IPS-NIHi11 (cell line): ENCODE data around the gene HSPB3.
"Not testable (repeated sequence)": the region's sequence is repeated elsewhere in the genome, so short reads cannot be mapped to it uniquely, and the experiment has no call there.

Experiments used
- DNase-seq: peaks from one replicate; pipeline ENCODE4 v3.0.0; 2012; ENCODE audit warnings: mixed read lengths, low spot score

HSPB3 gene

DNA sequence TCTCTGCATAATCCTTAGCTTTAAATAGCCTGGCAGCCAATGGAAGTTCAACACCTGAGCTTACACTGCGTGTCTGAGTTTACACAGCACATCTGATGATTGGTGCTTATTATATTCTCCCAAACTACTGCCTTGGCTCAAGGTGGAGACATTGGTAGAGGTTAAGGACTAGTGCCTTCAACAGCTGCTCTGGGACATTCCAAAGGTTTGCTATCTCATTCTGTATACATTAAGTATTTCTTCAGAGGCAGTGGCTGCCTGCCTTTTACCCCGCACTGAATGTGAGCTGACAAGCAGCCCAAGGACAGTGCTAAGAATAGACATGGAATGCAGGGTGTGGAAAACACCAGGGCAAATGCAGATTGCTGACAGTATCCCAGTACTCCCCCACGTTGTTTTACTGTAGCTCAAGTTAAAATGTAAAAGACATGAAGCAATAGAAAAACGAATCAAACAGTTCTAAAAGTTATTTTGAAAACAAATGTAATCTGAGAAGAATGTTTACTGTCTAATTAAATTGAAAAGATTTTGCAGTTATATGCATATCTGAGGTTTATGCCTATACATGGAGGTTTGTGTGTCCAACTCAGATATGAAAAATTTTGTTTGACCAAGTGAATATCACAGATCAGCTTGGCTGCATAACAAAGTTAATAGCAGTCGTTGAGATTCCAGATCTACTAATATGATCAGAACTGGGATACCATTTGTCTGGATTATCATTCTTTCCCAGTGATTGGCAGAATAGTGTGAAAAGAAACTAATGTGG is 1.8 kb downstream of the HSPB3 start:
- DNase-seq: peak; percentile 49

DNA sequence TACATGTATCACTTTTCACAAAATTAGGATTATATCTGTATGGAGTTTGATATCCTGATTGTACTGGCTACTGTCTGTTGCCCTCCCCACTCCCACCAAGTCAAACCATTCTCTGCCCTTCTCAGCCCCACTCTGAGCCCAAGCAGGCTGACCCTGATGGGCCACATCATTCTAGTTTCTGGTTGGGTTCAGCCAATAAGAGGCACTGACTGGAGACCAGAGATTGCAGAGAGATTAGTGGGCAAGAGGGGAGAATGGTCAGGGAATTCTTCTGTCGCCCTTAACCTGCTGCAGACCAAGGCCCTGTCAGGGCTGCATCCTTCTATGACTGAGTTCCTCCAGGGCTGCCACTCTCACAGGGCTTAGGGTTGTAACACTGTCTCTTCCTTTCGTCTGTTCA is 2.7 kb downstream of the HSPB3 start:
- no peak for DNase-seq

DNA sequence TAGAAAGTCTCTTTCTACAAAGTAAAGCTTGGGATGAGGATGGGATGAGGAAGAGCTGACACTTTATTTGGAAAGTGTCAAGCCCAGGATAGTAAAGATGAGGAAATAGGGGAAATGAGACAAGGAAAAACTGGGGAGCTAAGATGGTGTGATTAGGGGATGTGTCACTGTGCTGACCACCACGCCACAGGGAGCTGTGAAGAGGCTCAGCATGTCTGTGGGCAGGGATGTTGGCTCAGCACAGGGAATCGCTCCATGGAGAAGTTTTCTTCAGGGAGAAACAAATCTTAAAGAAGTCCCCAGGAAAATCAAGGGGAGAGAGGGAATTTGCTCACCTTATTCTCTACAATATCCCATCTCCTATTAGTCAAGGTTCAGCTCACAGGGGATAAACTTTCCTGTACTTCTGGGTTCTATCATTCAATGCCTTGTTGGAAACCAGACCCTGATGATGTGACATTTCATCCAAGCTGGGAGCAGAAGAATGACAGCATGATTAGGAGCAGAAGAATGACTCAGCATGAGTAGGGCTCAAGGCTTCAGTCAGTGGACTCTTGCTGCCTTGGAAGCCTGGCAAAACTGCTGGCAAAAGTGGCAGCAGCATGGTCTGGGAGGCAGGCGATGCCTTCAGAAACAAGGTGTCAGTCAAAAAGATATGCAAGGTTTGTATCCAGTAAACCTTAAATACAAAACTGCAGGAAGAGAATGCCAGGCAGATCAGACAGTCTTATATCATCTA is 4.9 kb downstream of the HSPB3 start:
- no peak for DNase-seq

DNA sequence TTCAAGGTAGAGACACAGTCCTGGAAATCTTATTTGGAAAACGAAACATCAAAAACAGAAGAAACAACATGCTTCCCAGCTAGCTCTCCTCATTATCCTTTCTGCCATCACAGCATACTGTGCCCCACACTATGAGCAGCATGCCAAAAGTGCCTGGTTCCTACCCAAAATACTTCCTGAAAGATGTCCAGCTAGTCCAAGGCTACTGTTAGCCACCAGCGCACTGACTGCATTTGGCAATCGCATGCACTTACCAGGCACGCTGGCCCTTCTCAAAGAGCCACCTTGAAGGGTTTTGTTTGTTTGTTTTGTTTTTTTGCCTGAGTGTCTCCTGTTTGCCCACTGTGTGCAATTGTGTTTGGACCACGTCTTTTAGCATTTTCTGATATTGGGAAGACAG is 6.8 kb downstream of the HSPB3 start:
- DNase-seq: no peak

DNA sequence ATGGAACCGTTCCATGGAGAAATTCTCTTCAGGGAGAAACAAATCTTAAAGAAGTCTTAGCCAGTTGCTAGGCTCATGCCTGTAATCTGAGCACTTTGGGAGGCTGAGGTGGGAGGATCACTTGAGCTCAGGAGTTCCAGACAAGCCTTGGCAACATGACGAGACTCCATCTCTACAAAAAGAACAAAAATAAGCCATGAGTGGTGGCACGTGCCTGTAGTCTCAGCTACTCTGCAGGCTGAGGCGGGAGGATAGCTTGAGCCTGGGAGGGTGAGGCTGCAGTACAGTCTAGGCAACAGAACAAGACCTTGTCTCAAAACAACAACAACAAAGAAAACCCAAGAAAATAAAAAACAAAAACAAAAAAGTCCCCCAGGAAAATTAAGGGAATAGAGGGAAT is 8.2 kb downstream of the HSPB3 start:
- DNase-seq: no peak

DNA sequence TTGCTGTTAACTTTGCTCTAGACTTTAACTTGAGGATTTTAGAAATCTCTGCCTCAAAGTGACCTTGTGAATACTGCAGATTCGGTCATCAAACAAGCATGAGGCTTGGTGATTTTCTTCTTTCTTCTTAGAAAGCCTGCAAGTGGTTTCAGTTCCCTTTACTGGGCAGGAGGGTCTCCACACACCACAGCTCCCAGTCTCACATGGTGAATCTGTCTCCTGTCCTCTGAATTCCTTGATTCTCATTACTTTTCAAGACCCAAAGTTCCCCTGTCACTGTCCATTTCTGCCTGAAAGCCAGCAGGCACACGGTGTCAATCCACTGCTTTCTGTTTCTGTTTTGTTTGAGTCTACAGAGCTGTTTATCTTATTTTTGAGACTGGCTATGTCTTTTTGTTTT is 14.1 kb downstream of the HSPB3 start:
- DNase-seq: no peak

DNA sequence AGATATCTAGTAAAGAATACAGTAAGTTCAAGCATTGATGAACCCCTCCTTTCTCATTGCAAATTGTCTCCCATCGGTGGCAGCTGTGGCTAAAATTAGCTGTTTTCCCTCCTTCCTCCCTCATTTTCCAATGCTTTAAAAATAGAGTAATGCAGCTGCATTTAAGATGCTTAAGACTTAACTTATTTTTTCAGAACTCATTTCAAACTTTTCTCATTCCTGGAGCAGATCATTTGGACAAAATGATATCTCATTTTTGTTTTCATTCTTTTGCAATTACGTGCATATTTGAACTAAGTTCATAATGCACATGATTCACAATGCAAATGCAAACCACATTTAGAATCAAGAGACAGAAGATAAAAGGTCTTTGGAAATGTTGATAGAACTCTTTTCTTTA is 14.6 kb downstream of the HSPB3 start:
- DNase-seq: no peak

DNA sequence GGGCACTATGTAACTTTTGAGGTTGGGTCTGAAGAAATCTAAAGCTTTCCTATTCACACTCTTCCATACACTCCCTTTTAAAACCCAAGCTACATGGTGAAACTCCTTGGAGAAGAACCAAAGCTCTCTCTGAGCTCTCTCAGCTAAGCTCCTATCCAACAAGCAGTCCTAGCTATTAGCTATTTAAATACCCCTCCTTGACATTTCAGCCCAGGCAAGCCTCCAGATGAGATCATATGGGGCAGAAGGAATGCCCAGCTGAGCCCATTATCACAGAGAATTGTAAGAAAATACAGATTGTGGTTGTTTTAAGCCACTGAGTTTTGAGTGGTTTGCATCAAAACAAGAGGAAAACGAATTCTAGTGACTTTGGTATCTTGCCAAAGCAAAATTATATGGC is 15.2 kb downstream of the HSPB3 start:
- no peak for DNase-seq

DNA sequence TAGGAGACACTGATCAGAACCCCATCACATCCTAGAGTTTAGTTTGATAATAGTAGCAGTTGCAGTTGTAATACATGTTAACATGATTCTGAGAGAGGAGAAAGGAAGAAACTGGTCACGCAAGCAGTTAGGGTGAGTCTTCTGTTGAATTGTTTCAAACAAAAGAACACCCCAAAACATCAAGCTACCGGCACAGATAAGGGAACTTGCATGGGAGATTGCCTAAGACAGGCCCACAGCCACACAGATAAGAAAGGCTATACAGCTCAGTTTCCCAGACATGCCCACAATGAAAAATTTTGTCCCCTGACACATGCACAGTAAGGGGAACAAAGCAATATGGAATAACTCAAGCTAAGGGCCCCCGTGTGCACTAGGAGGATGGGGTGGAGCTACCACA is 15.9 kb downstream of the HSPB3 start:
- DNase-seq: no peak

DNA sequence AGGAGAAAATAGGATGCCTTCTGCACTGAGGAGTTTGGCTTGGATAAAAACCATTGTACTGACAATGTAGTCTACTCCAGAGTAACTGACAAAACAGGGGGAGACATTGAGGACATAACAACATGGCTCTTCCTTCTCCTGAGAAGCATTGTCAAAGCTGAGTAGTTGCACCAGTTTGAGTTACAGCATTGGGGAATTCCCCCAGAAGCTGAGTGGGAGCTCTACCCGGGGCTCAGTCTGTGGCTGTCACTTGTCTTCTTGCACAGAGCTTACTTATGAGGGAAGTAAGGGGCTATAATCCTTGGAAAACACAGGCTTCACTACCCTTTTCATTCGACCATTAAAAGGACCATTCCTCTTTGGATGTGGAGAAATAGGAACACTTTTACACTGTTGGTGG is 21.2 kb downstream of the HSPB3 start:
- no peak for DNase-seq

DNA sequence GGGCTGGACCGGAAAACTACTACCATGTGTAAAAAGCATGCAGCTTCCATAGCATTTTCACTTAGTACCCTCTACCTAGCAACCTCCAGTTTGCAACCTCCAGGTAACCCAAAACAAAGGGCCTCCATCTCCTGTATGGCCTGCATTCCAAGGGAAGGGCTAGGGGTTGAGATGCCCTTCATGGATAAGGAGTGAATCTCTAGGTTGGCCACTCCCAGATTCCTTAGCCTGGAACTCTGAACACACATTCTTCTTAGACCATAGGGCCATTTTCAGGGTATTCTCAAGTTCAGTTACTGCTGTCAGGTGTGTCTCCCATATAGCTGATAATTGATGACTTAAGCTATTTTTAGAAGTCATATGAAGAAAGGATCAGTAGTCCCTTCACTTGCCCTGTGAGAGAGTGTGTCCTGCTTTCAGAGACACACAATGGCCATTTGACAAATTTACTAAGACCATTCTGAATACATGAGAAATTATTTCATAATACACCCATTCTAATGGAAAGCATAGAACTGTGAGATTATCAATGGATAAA is 22.5 kb downstream of the HSPB3 start:
- DNase-seq: no peak

DNA sequence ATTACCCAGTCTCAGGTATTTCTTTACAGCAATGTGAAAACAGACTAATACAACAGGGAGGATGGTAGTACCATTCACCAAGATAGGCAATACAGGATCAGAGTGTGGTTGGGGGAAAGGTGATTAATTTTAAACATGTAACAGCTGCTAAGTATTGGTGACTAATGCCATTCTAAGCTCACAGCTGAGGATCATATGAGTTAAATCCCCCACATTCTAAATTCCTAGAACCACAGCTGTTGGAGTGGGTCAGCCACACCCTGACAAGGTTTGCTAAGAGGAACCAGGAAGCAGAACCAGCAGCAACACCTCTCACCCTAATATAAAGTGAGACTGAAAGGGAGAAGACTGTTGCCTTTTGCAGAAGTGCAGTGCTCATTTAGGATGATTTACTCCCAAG is 24.8 kb downstream of the HSPB3 start:
- DNase-seq: no peak

DNA sequence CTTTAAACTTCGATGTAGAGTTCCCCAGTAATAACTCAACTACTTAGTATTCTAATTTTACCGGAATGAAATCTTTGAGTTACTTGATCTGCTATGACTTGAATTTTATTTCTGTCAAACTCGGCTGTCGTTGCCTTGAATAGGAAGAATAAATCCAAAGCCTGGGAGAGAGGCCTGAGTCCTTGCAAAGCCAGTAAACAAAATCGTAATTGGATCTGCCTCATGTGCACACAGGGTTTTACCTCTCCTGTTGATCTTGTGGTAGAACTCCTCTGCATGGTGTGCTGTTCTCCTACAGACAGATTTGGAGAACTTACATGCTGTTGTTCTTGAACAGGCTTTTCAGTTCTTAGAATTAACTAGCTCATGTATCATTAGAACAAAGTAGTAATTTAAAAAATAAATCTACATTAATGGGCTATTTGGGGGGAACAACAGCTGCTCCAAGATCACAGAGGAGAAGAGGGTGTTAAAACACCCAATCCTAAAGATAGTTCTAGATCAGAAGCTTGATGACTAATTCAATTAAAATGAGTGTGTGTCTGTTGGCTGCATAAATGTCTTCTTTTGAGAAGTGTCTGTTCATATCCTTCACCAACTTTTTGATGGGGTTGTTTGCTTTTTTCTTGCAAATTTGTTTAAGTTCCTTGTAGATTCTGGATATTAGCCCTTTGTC is 28.9 kb downstream of the HSPB3 start:
- DNase-seq: no peak

DNA sequence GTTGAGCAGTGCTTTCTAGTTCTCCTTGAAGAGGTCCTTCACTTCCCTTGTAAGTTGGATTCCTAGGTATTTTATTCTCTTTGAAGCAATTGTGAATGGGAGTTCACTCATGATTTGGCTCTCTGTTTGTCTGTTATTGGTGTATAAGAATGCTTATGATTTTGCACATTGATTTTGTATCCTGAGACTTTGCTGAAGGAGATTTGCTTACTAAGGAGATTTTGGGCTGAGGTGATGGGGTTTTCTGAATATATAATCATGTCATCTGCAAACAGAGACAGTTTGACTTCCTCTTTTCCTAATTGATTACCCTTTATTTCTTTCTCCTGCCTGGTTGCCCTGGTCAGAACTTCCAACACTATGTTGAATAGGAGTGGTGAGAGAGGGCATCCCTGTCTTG is 30.2 kb downstream of the HSPB3 start:
- DNase-seq: not testable (repeated sequence)

DNA sequence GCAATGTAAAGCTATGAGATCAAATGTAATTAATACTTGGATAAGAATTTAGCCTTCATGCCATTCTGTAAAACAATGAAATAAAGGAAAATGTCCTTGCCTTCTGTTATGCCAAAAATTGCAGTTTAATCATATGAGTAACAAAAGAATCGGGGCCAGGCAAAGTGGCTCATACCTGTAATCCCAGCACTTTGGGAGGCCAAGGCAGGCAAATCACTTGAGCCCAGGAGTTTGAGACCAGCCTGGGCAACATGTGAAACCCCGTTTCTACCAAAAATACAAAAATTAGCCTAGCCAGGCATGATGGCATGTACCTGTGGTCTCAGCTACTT is 34.1 kb downstream of the HSPB3 start:
- not testable (repeated sequence) for DNase-seq

DNA sequence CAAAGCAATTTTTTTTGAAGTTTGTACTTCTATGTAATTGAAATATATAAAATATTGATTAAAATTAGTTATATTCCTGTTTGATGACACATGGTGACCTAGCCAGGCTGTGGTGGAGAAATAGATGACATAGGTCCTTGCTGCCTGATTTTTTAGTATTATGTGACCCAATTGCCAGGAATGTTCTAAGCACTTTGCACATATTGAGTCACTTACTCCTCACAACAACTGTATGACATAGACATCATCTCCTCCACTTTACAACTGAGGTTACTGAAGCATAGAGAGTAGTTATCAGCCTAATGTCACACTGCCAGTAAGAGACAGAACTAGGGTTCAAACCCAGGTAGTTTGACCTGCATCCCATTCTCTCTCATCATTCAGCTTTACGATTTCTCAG is 35.8 kb downstream of the HSPB3 start:
- no peak for DNase-seq

DNA sequence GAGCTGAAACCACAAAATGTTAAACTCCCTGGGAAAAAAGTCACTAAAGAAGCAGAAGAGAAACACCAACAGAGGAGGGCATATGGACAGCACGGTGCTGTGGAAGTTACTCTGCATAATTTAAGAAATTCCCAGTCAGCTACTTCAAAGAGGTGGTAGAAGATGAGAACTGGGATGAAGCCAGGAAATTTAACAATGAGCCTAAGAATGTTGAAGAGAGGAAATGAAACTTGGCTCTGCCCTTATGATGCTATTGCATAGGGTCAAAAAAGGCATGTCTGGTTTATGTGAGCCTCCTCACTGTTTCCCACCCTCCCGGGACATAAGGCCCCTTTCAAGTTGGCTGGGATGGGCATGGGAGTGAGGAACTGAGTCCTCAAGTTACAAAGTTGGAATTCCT is 36.7 kb downstream of the HSPB3 start:
- DNase-seq: no peak

DNA sequence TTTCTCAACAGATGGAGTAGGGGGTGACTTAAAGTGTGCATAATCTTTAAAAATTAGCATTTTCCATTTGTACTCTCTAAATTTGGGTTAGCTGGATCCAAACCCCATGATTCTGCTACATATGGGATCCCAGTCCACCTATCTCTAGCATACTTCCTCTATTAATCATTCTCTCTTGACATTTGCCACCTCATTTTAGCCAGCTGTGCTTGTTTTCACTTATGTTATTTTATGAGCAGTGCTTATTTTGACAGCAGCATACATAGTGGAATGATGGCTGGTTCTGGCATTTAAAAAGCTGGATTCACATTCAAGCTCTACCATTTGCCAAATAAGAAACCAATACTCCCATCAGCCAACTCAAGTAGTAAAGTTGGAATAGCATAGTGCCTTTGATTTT is 39.5 kb downstream of the HSPB3 start:
- no peak for DNase-seq
